K562 (cell line): ENCODE data around the gene GADD45B. TPM values are rescaled to one million over a fixed set of nuclear protein-coding genes. Genes with fewer than 3 reads are reported as not detected.

Experiments
- ATAC-seq: fragments of 200-7000 bp; cut with Tn5 transposase; 3 replicates; pipeline ENCODE4 v1.9.1; 2020; ENCODE audit warnings: moderate library complexity
- BruUV-seq: library from RNA; stranded (reverse); fragments of 400-500 nt; replicated peaks from 2 replicates; lab custom pipeline; 2021; lab: Mats Ljungman, UMichigan
- CTCF ChIA-PET: fragments of 300-600 bp; formaldehyde crosslinking; extraction: SDS; loops from one replicate; lab custom pipeline; 2021; ENCODE audit warnings: low intra/inter-chr PET ratio; lab: Yijun Ruan, JAX
- POLR2A ChIA-PET: fragments of 300-600, 350-650 bp; sonication (Branson Sonifier 250); formaldehyde crosslinking; extraction: SDS; loops from one replicate; lab custom pipeline; 2021; ENCODE audit warnings: antibody characterized with exemption, inconsistent platforms; lab: Yijun Ruan, JAX
- DNase-seq, 4 experiments: peaks; one replicate each; pipeline versions ENCODE4 v3.0.0 to v3.0.0-alpha.2; 2011 to 2018; ENCODE audit warnings: low spot score in 3 of 4, mixed read lengths in 3 of 4; ENCODE audit errors: extremely low read depth in 1 of 4
- FAIRE-seq: peaks from 2 replicates; lab custom pipeline; 2011; peaks lifted over from hg19 to GRCh38; lab: Jason Lieb, UNC
- H2AFZ ChIP-seq: 2 replicates; pipeline ENCODE4 v1.6.0; 2011; ENCODE audit warnings: low read depth, low read length, control low read depth, inconsistent platforms
- H3K27ac ChIP-seq: fragments of 200-600 bp; 3 replicates; pipeline ENCODE4 v1.8.0; 2011; ENCODE audit warnings: low read depth, mild to moderate bottlenecking, control low read depth, inconsistent platforms, low read length, moderate library complexity, mixed read lengths; ENCODE audit errors: extremely low read depth
- H3K27me3 ChIP-seq, 2 experiments: fragments of 300-600 bp in 1 of 2; 2 replicates in 1 of 2; 3 replicates in 1 of 2; pipeline versions ENCODE4 v1.6.0 to v1.8.0; 2011; ENCODE audit warnings: inconsistent platforms in 2 of 2, low read length in 2 of 2, mild to moderate bottlenecking in 1 of 2, mixed read lengths in 1 of 2, moderate library complexity in 1 of 2; ENCODE audit not compliant: control insufficient read depth in 2 of 2, insufficient read depth in 2 of 2
- H3K36me3 ChIP-seq: fragments of 300-600 bp; 3 replicates; pipeline ENCODE4 v1.8.0; 2011; ENCODE audit warnings: mild to moderate bottlenecking, low read length, inconsistent platforms; ENCODE audit not compliant: control insufficient read depth, insufficient read depth
- H3K4me1 ChIP-seq, 2 experiments: fragments of 200-600 bp in 1 of 2; replicated peaks in 1 of 2; 2 replicates in 1 of 2; 3 replicates in 1 of 2; pipeline versions ENCODE4 v1.5.1 to v1.8.0; 2011; ENCODE audit warnings: inconsistent platforms in 2 of 2, low read length in 2 of 2, mild to moderate bottlenecking in 1 of 2, mixed read lengths in 1 of 2, moderate library complexity in 1 of 2; ENCODE audit not compliant: control insufficient read depth in 2 of 2, insufficient read depth in 2 of 2
- H3K4me2 ChIP-seq: 2 replicates; pipeline ENCODE4 v1.6.1; 2011; ENCODE audit warnings: low read length, control low read depth, inconsistent platforms, mixed read lengths; ENCODE audit not compliant: insufficient read depth
- H3K4me3 ChIP-seq: fragments of 200-600 bp; sonication (generic), shearing (Covaris generic); 2 replicates; pipeline ENCODE4 v1.5.1; 2016; ENCODE audit warnings: control low read depth, inconsistent platforms
- H3K79me2 ChIP-seq: fragments of 200-600 bp; 3 replicates; pipeline ENCODE4 v1.8.0; 2011; ENCODE audit warnings: low read length, inconsistent platforms; ENCODE audit not compliant: control insufficient read depth, insufficient read depth
- H3K9ac ChIP-seq, 2 experiments: 2 replicates each; pipeline versions ENCODE4 v1.6.0 to v1.6.1; 2011; ENCODE audit warnings: low read depth in 2 of 2, low read length in 2 of 2, control low read depth in 1 of 2, inconsistent platforms in 1 of 2, mild to moderate bottlenecking in 1 of 2, mixed read lengths in 1 of 2; ENCODE audit not compliant: insufficient read depth in 1 of 2
- H3K9me1 ChIP-seq: one replicate; pipeline ENCODE4 v1.6.0; 2011; ENCODE audit warnings: inconsistent platforms, mild to moderate bottlenecking, low read length, moderate library complexity; ENCODE audit not compliant: control insufficient read depth, insufficient read depth
- H3K9me3 ChIP-seq: replicated peaks from 2 replicates; pipeline ENCODE4 v1.5.1; 2011; ENCODE audit warnings: low read depth, low read length, inconsistent platforms; ENCODE audit not compliant: control insufficient read depth, insufficient read depth
- H4K20me1 ChIP-seq: replicated peaks from 2 replicates; pipeline ENCODE4 v1.6.1; 2011; ENCODE audit warnings: low read length, inconsistent platforms, mixed read lengths; ENCODE audit not compliant: control insufficient read depth, insufficient read depth
- CHD4 ChIP-seq: fragments of 200-600 bp; sonication (generic); IDR thresholded peaks from 3 replicates; pipeline ENCODE4 v1.6.1; 2012; ENCODE audit warnings: low read depth, mild to moderate bottlenecking, mixed read lengths, low read length, inconsistent platforms; ENCODE audit not compliant: insufficient read depth, insufficient replicate concordance, poor library complexity, severe bottlenecking
- FOXA3 ChIP-seq, 2 experiments: fragments of 450-650 bp in 1 of 2; sonication (generic) in 1 of 2; formaldehyde crosslinking; IDR thresholded peaks in 1 of 2; conservative IDR thresholded peaks in 1 of 2; 2 replicates each; pipeline versions ENCODE4 v1.4.0 to v1.8.0; 2020 to 2022; ENCODE audit warnings: mild to moderate bottlenecking in 2 of 2, missing genetic modification reagents in 1 of 2
- HDGF ChIP-seq: fragments of 450-650 bp; IDR thresholded peaks from 2 replicates; pipeline ENCODE4 v1.6.1; 2016
- IRF1 ChIP-seq: sonication (generic); formaldehyde crosslinking; IDR thresholded peaks from 2 replicates; pipeline ENCODE4 v1.8.0; 2022; ENCODE audit warnings: missing genetic modification reagents, mild to moderate bottlenecking, borderline replicate concordance
- KAT7 ChIP-seq: sonication (generic); formaldehyde crosslinking; IDR thresholded peaks from 2 replicates; pipeline ENCODE4 v1.8.0; 2022; ENCODE audit warnings: missing genetic modification reagents, mild to moderate bottlenecking, borderline replicate concordance
- NBN ChIP-seq: fragments of 450-650 bp; IDR thresholded peaks from 2 replicates; pipeline ENCODE4 v1.6.1; 2016; ENCODE audit warnings: low read depth, mild to moderate bottlenecking
- NELFE ChIP-seq: IDR thresholded peaks from 2 replicates; pipeline ENCODE4 v1.6.1; 2011; ENCODE audit warnings: mild to moderate bottlenecking; ENCODE audit not compliant: insufficient read depth, insufficient read length
- NR2C1 ChIP-seq, 2 experiments: fragments of 450-650 bp; IDR thresholded peaks; 2 replicates each; pipeline ENCODE4 v1.6.1; 2017; ENCODE audit warnings: mild to moderate bottlenecking in 2 of 2, antibody characterized with exemption in 1 of 2, inconsistent platforms in 1 of 2, missing compliant biosample characterization in 1 of 2, missing genetic modification characterization in 1 of 2
- RAD51 ChIP-seq: fragments of 450-650 bp; IDR thresholded peaks from 2 replicates; pipeline ENCODE4 v1.7.1; 2016; ENCODE audit warnings: low read depth, mild to moderate bottlenecking, borderline replicate concordance
- RFX7 ChIP-seq: fragments of 250-450 bp; sonication (Bioruptor Pico); IDR thresholded peaks from 2 replicates; pipeline ENCODE4 v1.5.1; 2021; ENCODE audit warnings: mild to moderate bottlenecking
- RUNX1 ChIP-seq: sonication (generic); IDR thresholded peaks from 2 replicates; pipeline ENCODE4 v1.6.1; 2016; ENCODE audit warnings: antibody characterized with exemption, low read depth
- SLC30A9 ChIP-seq: fragments of 250-450 bp; sonication (Bioruptor Pico); IDR thresholded peaks from 2 replicates; pipeline ENCODE4 v1.8.0; 2022; ENCODE audit warnings: mild to moderate bottlenecking, moderate library complexity
- THRAP3 ChIP-seq: fragments of 450-650 bp; IDR thresholded peaks from 2 replicates; pipeline ENCODE4 v1.6.1; 2016; ENCODE audit warnings: mild to moderate bottlenecking, inconsistent platforms, borderline replicate concordance
- ZNF239 ChIP-seq: fragments of 250-450 bp; sonication (Bioruptor Pico); IDR thresholded peaks from 2 replicates; pipeline ENCODE4 v1.4.0; 2020; ENCODE audit warnings: mild to moderate bottlenecking
- ZNF311 ChIP-seq: fragments of 250-450 bp; sonication (Bioruptor Pico); IDR thresholded peaks from 2 replicates; pipeline ENCODE4 v1.4.0; 2020; ENCODE audit warnings: mild to moderate bottlenecking, moderate library complexity
- ZNF551 ChIP-seq: fragments of 250-450 bp; sonication (Bioruptor Pico); IDR thresholded peaks from 2 replicates; pipeline ENCODE4 v1.5.0; 2021; ENCODE audit warnings: mild to moderate bottlenecking, moderate library complexity
- ZNF77 ChIP-seq: fragments of 250-450 bp; sonication (Bioruptor Pico); IDR thresholded peaks from 2 replicates; pipeline ENCODE4 v1.5.0; 2020
- WGBS: fragments of 100-300 bp; shearing (Covaris generic); methylation state at CpG from one replicate; pipeline ENCODE4 v1.1.6; 2016; ENCODE audit warnings: low coverage, mixed read lengths; ENCODE audit not compliant: insufficient coverage; ENCODE audit errors: missing lambda C conversion rate; 5-methylcytosine and 5-hydroxymethylcytosine counted together
- in situ Hi-C: fragments of 300-500 bp; cut with MboI; formaldehyde crosslinking; loops from 4 replicates; pipeline ENCODE4 v1.15.0; 2018; ENCODE audit warnings: inconsistent platforms, mixed read lengths
- intact Hi-C: fragments of 100-400 bp; cut with micrococcal nuclease; formaldehyde crosslinking; loops from 2 replicates; pipeline ENCODE4 v1.14.2; 2022
- polyA plus RNA-seq, 8 experiments: library from polyadenylated mRNA; depleted of rRNA in 4 of 8; stranded (reverse) in 5 of 8; unstranded in 3 of 8; fragments of >200 nt; fragmentation: Nextera tagmentation in 2 of 8; fragmentation: Illumina TruSeq in 1 of 8; extraction: Ambion mirVana in 2 of 8; extraction: Trizol in 1 of 8; gene quantifications; 2 replicates each; pipeline versions ENCODE4 v1.2.1 to v1.2.3, GENCODE V29; 2011 to 2014; ENCODE audit warnings: inconsistent platforms in 1 of 8, missing spikeins in 1 of 8
- total RNA-seq, 7 experiments: library from RNA; depleted of rRNA in 6 of 7; stranded (reverse); fragments of >200 nt in 6 of 7; fragmentation: Illumina TruSeq in 2 of 7; extraction: Trizol in 2 of 7; gene quantifications; 2 replicates each; pipeline versions ENCODE4 v1.2.1 to v1.2.3, GENCODE V29; 2011 to 2021; ENCODE audit warnings: low replicate concordance in 1 of 7
- TF ChIP-seq, protein P1 (sequence below): fragments of 450-650 bp; IDR thresholded peaks from 2 replicates; pipeline ENCODE4 v1.7.1; 2018; ENCODE audit warnings: mild to moderate bottlenecking, low read depth; ENCODE audit not compliant: partially characterized antibody

GADD45B gene
- total and polyA plus RNA-seq, 9 of the 15 experiments (the other 6 are each of a cell fraction or from before 2014, with no cell fraction given): 0.06 to 4.1 (median 2.1) TPM

DNA sequence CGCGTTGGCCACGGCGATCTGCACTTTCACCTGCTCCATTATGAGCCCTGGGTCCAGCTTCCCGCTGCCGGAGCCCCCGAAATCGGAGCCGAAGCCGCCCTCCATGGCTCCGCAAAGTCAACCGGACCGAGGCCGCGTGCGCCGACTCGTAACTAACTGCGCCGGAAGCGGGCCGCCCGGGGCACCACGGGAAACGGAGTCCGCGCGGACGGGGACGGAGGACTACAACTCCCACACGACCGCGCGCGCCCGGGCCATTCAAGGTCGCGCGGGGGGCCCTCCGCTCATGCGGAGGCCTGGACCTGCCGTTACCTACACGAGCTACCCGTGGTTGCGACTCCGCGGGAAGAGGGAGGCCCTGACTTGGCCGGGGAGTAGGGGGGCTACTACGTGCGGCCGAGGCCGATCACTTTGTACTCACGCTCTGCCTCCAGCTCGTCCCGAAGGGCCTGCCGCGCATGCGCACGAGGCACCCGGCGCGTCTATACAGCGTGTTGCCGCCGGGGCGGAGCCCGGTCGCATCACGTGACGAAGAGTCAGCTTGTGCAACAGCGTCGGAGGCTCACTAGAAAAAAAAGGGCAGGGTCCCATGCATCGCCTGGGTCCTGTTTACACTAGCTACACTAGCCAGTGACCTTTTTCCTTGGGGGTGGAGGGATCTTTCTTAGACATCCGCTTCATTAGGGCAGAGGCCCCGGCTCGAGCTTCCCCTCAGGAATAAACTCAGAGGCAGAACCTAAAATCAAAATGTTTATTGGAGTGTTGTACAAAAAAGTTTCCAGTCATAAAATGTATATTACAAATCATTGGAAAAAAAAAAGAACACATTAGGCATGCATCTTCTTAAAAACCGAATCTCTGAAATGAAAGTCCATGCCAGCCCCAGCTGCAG lies 48.3 kb upstream of the GADD45B start, which contains the start of gene TIMM13:
TSS of gene TIMM13 (minus strand) at position 158 of the 892 bp plus-strand sequence. CDS start at position 105, 53 bp downstream.
- Histone ChIP-seq H3K4me3 (peak within 1 kb of the TSS; percentile 98), H3K27ac (peak within 1 kb of the TSS; percentile 100), H3K9me1 (no peaks in the 10 kb centered on the region), H3K4me1 (peaks cover 11 to 79% of the 10 kb centered on the region in 2 experiments; a peak in 4 of 5 replicates), H3K79me2 (peaks cover 36% of the 10 kb centered on the region), H3K9me3 (no peaks in the 10 kb centered on the region), H3K4me2 (peak within 1 kb of the TSS; percentile 98), H4K20me1 (peaks cover 10% of the 10 kb centered on the region; the same call in 1 of the 2 replicates), H3K27me3 (no peaks in the 10 kb centered on the region), H3K36me3 (peaks cover 76% of the 10 kb centered on the region; the same call in 2 of the 3 replicates), H2AFZ (peak within 1 kb of the TSS; percentile 99), H3K9ac (peak within 1 kb of the TSS; percentile 99 to 100)
- ATAC-seq: peak; percentile 94
- under 1% methylated on average over 58 of the region's 77 CpGs for WGBS
- DNase-seq: peak; percentile 91 to 98 (median 93)
- CTCF ChIA-PET: no interaction called here
- peak; percentile 99 for FAIRE-seq
- no TSS peak for BruUV-seq
- POLR2A ChIA-PET: interaction anchor here (0.6 to 2.0 kb wide), 13 partner anchors 11 to 610 kb away, joined by 3 to 9 read pairs (median 4); partner anchors contain the start of gene GADD45B
- intact Hi-C loops: no loop called here
- in situ Hi-C loops: no loop called here
- no peak for TF ChIP-seq SLC30A9 (CRISPR knock-in tag)
- TF ChIP-seq NBN: no peak
- peak; percentile 69; the same call in 1 of the 2 replicates for TF ChIP-seq NR2C1 (IDR thresholded peaks at IDR 0.05)
- peak; percentile 83 for TF ChIP-seq NR2C1 (tag; IDR thresholded peaks at IDR 0.05)
- TF ChIP-seq THRAP3: no peak
- TF ChIP-seq RUNX1: no peak
- 0 out of 2 replicates have a peak, but pooled peaks have one; percentile 22 for TF ChIP-seq RFX7 (CRISPR knock-in tag)
- TF ChIP-seq ZNF77: peak; percentile 31; the same call in 1 of the 2 replicates
- peak; percentile 98 for TF ChIP-seq RAD51
- no peak for TF ChIP-seq HDGF
- TF ChIP-seq, protein P1, sequence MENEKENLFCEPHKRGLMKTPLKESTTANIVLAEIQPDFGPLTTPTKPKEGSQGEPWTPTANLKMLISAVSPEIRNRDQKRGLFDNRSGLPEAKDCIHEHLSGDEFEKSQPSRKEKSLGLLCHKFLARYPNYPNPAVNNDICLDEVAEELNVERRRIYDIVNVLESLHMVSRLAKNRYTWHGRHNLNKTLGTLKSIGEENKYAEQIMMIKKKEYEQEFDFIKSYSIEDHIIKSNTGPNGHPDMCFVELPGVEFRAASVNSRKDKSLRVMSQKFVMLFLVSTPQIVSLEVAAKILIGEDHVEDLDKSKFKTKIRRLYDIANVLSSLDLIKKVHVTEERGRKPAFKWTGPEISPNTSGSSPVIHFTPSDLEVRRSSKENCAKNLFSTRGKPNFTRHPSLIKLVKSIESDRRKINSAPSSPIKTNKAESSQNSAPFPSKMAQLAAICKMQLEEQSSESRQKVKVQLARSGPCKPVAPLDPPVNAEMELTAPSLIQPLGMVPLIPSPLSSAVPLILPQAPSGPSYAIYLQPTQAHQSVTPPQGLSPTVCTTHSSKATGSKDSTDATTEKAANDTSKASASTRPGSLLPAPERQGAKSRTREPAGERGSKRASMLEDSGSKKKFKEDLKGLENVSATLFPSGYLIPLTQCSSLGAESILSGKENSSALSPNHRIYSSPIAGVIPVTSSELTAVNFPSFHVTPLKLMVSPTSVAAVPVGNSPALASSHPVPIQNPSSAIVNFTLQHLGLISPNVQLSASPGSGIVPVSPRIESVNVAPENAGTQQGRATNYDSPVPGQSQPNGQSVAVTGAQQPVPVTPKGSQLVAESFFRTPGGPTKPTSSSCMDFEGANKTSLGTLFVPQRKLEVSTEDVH: no peak
- no peak for TF ChIP-seq IRF1 (CRISPR knock-in tag)
- peak; percentile 52; the same call in 1 of the 2 replicates for TF ChIP-seq KAT7
- TF ChIP-seq ZNF239 (CRISPR knock-in tag): no peak
- TF ChIP-seq NELFE: no peak
- TF ChIP-seq CHD4: no peak
- TF ChIP-seq ZNF311 (CRISPR knock-in tag): 0 out of 2 replicates have a peak, but pooled peaks have one; percentile 38
- no peak for TF ChIP-seq ZNF551 (CRISPR knock-in tag)
- TF ChIP-seq FOXA3 (CRISPR knock-in tag; conservative IDR thresholded peaks at IDR 0.05 in 1 of 2, IDR thresholded peaks at IDR 0.05 in 1 of 2): peak in 1 of 2 experiments; percentile 57; a peak in 2 of 4 replicates
